ENCODE measurements around the gene FOXF2.

- TF ChIP-seq CTCF (IDR thresholded peaks at IDR 0.05; ENCODE audit: insufficient read depth, low read depth, low read length): no peak
- TF ChIP-seq EZH2 (IDR thresholded peaks at IDR 0.05; ENCODE audit: insufficient read depth, low read length): no peak
Measured at GRCh38 chr6:1402868-1403267, 13.5 kb downstream of the FOXF2 start.
